NCI-H1417 treated with DMSO at 0.1 percent for 48 hours (cell line): Measurements from ENCODE around the gene ALDH16A1.
"Not testable (repeated sequence)": the region's sequence is repeated elsewhere in the genome, so short reads cannot be mapped to it uniquely, and the experiment has no call there.

Experiments used
- DNase-seq: peaks from one replicate; lab custom pipeline; 2025; lab: John Stamatoyannopoulos, UW

Gene ALDH16A1

DNA sequence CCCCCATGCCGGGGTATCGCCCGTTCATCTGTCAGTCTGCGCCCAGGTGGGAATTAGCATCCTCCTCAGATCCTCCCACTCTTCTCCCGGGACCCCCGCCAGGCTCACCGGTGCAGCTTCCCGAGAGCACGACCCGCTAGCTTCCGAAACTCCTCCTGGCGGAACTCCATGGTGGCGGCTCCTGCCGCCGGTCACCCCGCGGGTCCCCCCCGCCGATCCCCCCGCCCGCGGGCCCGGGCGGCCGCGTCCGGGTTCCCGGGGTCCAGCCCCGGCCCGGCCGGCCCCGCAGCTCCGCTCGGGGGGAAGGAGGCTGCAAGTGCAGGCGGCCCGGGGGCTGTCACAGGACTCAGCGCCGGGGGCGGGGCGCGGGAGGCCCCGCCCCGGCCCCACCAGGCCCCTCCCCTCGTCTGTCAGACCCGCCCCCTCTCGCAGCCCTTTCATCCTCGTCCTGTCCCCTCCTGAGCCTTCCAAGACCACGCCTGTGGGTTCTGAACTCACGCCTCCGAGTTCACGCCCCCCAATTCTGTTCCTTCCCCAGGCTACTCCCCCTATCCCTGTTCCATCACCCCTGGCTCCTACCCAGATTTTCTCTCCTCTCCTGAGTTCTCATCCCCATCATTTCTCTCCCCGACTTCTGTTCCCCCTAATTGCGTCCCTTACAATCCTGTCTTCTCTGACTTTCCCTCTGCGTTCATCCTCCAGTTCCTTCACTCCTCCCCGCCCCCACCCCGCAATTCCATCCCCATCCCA, 11.6 kb upstream of the ALDH16A1 start, which contains the start of gene SLC17A7:
Gene SLC17A7 (minus strand): TSS at position 318 of the 750 bp plus-strand sequence. CDS start 148 bp downstream, at position 170.
- no peak for DNase-seq

DNA sequence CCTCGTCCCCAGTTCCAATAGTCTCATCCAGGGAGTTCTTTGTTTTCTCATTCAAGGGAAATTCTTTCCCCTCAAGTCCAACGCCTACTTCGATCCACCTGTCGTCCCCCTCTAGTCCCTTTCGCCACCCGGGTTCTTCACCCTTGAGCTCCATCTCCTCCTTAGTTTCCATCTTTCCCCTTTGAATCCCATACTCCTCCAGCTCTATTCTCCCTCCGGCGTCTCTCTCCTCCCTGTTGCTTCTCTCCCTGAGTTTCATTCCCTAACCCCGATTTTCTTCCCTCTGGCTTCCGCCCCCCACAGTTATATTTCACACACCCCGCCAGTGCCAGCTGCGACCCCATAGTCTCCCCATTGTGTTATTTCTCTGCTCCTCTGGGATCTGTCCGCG, 11.1 kb upstream of the ALDH16A1 start:
- DNase-seq, result no peak

DNA sequence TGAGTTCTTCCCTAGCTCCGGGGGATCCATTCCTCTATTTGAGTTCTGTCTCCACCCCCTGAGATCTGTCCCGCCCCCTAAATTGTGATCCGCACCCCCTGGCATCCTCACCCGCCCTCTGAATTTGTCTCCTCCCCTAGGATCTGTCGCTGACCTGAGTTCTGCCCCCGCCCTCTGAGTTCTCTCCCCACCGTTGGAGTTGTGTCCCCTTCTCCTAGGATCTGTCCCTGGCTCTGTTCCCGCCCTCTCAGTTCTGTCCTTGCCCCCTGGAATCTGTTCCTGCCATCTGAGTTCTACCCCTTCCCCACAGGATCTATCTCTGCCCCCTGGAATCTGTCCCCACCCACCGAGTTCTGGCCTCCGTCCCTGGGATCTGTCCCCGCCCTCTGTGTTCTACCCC, 10.7 kb upstream of the ALDH16A1 start:
- no peak for DNase-seq

DNA sequence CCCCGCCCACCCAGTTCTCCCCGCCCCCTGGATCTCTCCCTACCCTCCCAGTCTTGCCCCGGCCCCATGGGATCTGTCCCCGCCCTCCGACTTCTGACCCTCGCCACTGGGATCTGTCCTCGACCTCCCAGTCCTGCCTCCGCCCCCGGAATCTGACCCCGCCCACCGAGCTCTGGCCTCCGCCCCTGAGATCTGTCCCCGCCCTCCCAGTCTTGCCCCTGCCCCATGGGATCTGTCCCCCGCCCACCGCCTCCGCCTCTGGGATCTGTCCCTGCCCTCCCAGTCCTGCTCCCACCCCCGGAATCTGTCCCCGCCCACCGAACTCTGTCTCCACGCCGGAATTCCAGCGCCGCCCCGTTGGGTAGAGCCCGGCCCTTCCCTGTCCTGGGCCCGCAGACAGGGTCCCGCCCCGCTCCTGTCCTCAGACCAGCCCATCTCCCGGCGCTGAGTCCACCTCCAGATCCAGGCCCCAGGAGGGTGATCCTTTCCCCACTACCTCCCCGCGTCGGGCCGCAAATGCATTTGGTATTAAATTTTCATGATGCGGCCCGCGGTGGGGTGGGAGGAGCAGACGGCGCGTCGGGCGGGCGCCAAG, 10.2 kb upstream of the ALDH16A1 start:
- DNase-seq, result no peak

DNA sequence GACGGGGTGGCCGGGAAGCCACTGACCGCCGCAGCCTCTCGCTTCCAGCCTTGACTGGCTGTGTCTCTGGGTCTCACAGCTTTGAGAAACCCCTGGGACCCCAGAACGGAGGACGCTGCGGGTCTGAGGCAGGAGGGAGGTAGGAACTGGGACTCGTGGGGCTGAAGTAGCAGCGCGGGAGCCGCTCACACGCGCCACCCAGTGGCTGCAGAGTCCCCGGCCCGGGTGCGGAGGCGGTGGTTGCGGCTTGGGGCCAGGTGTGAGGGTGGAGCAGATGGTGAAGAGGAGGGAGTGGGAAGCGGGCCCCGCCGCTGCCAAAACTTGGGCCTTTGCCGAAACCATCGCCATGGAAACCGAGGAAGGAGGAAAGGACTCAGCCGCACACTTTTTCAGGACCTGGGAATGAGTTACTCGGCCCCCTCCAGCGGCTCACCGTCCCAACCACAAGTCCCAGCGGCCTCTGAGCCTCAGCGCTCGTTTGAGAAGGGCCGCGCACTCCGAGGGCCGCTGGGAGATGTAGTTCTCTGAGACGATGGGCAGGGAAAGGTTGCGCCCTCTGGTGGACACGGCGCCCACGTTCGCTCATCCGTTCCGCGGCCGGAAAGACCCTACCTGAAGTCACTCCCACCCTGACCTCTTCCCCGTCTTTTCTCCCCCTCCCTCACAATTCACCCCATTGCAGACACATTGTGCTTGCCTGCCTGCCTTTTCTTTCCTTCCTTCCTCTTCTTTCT, 9.5 kb upstream of the ALDH16A1 start:
- DNase-seq, result peak; percentile 77

DNA sequence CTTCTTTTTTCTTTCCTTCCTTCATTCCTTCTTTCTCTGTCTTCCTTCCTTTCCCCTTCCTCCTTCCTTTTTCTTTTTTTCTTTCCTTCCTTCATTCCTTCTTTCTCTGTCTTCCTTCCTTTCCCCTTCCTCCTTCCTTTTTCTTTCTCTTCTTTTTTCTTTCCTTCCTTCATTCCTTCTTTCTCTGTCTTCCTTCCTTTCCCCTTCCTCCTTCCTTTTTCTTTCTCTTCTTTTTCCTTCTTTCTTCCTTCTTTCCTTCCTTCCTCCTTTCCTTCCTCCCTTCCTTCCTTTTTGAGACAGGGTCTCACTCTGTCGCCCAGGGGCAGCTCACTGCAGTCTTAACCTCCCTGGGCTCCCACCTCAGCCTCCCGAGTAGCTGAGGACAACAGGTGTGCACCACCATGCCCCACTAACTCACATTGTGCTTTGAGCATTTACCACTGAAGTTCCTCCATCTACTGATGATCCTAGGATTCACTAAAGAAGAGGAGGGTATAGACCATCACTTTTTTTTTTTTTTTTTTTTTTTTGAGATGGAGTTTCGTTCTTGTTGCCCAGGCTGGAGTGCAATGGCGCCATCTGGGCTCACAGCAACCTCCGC, 8.8 kb upstream of the ALDH16A1 start:
- DNase-seq, result not testable (repeated sequence)

DNA sequence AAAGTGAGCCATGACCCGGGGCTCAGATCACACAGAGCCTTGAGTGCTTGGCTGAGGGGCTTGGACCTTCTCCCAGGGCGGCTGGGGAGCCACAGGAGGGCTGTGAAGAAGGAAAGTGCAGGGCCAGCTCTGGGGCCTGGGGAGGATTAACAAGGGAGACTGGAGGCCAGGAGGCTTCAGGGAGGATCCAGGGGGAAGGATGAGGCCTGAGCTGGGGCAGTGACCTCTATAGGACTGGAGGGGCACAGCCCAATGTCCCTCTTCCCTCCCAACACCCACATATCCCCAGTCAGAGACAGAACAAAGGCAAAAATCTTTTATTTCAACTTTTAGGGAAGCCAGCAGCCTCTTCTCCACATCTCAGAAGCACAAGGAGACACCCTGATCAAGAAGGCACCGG, 7.0 kb upstream of the ALDH16A1 start:
- no peak for DNase-seq

DNA sequence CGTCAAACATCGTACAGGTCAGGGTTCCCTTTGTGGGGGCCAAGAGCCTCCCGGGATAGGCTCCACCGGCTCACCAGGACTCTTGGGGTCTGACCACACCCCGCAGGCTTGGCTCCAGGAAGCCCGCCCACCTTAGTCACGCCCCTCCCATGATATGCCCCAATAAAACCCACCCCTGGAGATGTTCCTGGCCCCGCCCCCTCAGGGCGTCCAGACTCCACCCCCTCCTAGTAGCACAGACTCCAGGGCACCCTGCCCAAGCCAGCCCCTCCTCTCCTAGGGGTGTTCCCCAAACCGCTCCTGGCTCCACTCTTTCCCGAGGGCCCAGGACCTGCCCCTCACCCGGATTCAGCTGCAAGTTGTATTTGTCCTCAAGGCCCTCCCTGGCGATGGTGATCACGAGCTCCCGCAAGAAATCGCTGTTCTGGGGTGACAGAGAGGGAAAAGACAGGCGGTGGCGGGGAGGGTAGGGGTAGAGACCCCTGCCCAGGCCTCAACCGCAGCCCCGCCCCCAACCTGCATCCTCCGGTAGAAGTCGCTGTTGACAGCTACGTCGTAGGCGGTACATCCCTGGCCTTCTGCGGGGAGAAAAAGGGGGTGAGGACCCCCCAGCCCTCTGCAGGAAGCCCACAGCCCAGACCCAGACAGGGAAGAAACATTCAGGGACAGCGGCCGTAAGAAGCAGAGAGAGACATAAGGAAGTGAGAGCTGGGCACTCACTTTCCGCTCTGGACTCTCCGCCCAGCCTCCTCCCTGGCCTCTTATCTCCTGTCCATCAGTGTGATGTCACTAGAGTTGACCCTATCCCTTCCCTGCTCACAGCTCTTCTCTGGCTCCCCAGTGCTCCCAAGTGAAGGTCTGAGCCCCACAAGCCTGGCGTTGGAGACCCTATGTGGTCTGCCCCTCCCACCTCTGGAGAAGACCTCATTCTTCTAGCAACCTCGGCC, 5.3 kb upstream of the ALDH16A1 start:
- no peak for DNase-seq

DNA sequence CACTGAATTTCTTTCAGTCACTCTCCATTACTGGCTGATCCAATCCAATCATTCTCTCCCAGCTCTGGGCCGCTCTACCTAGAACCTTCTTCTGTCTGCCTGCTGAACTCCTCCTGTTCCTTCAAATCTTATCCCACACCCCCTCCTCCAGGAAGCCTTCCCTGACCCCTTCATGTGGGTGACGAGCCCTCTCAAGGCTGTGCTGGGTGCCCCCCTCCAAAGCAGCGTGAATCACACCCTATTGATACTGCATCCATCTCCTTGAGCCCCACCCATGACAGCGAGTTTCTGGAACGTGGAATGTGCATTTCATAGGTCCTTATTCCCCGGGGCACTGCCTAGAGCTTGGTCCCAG, 4.6 kb upstream of the ALDH16A1 start:
- DNase-seq, result no peak

DNA sequence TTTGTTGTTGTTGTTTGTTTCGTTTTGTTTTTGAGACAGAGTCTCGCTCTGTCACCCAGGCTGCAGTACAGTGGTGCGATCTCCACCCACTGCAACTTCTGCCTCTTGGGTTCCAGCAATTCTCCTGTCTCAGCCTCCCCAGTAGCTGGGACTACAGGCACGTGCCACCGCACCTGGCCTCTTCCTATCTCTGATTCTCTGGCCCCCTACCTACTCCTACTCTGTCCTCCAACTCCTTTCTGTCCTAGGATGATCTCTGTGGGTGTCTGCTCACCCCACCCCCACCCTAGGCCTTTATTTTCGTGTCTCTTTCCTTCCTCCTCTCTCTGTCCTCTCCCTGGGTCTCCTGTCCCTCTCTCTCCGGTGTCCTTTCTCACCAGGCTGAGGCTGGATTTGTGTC, 2.6 kb upstream of the ALDH16A1 start:
- DNase-seq, result no peak

DNA sequence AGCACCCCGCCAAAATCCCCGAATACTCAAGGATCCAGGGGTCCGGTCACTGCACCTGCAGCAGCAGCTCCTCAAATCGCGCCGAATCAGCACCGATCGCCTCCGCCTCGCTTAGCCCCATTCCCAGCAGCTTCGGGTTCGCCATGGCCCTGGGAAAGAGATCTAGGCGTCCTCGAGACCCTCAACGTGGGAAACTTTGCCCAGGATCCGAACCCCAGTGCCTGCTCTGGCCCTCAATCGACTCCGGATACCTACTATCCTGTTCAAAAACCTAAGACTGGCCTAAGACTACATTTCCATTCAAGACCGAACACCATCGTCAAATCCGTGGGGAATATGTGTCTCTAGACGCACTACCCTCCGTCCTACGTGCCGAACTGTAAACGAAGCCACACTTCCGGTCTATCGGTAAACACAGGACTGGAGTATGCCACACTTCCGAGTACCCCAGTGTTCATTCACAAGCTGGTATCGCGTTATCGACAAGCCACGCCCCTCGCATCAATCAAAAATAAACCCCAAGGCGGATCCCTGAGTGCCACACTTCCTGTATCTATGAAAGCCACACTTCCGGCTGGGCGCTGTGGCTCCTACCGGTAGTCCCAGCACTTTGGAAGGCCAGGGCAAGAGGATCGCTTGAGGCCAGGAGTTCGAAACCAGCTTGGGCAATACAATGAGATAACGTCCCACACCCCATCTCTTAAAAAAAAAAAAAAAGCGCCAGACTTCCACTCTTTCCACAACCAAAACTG, 1.4 kb upstream of the ALDH16A1 start, which contains the start of gene PIH1D1:
Gene PIH1D1 (minus strand): TSS at position 385 of the 752 bp plus-strand sequence. CDS start 240 bp downstream, at position 145.
- peak; percentile 93 for DNase-seq

DNA sequence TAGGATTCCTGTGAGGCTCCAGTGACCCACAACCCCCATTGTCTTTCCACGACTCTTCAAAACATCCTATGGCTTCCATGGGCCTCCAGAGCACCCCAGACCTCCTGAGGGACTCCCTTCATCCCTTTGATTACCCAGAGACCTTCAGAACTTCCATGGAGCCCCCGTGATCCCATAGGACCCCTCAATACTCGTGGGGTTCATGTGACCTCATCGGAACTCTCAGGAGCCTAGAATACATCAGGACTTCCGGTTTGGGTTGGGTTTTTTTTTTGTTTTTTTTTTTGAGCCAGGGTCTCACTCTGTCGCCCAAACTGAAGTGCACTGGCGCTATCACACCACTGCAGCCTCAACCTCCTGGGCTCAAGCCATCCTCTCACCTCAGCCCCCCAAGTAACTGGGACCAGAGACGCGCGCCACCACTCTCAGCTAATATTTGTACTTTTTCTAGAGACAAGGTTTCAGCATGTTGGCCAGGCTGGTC, 774 bp downstream of the ALDH16A1 start:
- DNase-seq, result no peak

DNA sequence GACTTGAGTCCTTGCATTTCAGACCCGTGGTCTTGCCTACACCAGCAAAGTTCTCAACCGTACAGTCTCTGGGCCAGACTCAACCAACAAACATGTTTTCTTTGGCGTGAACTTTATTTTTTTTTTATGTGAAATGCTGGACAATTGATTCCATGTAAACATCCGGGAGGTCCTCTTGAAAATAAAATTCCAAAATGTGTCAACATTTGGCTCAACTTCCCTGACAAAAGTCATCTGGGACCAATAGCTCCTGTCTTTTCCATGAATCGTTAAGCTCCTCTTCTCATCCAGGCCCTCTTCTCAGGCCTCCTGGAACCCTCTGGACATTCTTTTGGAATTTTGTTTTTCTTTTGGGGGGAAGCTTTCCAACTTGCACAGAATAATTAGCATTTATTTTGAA, 2.7 kb downstream of the ALDH16A1 start:
- DNase-seq, result no peak

DNA sequence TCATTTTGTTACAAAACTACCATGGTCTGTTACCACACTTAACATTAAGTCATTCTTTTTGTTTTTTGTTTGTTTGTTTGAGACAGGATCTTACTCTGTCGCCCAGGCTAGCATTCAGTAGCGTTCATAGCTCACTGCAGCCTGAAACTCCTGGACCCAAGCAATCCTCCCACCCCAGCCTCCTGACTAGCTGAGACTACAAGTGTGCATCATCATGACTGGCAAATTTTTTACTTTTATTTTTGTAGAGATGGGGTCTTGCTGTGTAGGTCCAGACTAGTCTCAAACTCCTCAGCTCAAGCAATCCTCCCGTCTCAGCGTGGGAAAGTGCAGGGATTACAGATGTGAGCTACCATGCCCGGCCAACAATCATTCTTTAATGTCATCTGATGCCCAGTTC, 3.3 kb downstream of the ALDH16A1 start:
- DNase-seq, result no peak

DNA sequence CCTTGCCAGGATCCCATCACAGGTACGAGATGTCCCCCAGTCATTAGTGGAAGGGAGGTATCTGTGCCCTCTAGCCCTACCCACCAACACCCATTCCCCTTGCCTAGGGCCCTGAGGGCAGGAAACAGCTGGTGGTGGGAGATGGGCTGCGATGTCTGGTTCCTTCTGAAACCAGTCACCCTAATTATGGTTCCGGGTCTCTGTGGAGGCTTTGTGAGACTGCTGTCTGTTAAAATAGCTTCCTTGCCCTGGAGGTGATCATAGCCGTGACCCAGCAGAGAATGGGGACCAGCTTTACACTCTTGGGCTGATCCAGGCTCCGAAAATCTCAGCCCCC, 5.5 kb downstream of the ALDH16A1 start:
- no peak for DNase-seq

DNA sequence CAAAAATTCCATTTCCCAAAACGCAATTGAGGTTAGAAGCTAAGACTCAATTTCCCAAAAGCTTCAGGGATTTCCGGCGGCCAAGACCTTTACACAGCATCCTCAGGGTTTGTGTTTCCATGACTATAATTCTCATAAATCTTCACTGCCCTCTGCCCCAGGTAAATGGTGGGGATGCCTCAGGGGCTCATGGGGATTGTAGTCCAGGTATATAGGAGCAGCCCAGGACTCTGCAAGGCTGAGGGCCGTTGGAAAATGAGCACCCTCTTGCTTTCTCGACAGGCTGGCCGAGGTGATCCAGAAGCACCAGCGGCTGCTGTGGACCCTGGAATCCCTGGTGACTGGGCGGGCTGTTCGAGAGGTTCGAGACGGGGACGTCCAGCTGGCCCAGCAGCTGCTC, 6.4 kb downstream of the ALDH16A1 start:
- no peak for DNase-seq

DNA sequence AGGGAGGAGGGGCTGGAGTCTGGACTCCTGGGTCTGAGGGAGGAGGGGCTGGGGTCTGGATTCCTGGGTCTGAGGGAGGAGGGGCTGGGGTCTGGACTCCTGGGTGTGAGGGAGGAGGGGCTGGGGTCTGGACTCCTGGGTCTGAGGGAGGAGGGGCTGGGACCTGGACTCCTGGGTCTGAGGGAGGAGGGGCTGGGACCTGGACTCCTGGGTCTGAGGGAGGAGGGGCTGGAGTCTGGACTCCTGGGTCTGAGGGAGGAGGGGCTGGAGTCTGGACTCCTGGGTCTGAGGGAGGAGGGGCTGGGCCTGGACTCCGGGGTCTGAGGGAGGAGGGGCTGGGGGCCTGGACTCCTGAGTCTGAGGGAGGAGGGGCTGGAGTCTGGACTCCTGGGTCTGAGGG, 8.1 kb downstream of the ALDH16A1 start:
- DNase-seq, result not testable (repeated sequence)

DNA sequence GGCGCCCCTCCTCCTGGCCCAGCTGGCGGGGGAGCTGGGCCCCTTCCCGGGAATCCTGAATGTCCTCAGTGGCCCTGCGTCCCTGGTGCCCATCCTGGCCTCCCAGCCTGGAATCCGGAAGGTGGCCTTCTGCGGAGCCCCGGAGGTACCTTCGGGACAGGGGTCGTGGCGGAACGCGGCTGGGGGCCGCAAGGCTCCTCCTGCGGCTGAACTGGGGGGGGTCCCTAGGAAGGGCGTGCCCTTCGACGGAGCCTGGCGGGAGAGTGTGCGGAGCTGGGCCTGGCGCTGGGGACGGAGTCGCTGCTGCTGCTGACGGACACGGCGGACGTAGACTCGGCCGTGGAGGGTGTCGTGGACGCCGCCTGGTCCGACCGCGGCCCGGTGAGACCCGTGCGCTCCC, 8.6 kb downstream of the ALDH16A1 start:
- DNase-seq, result no peak

DNA sequence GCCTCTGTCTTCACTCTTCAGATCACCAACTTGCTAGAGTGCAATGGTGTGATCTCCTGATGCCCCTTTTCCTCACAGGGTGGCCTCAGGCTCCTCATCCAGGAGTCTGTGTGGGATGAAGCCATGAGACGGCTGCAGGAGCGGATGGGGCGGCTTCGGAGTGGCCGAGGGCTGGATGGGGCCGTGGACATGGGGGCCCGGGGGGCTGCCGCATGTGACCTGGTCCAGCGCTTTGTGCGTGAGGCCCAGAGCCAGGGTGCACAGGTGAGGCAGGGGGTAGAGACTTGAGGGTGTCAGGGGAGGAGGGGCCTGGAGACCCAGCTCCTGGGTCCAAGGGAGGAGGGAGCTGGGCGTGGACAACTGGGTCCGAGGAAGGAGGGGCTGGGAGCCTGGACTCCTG, 9.5 kb downstream of the ALDH16A1 start:
- no peak for DNase-seq

DNA sequence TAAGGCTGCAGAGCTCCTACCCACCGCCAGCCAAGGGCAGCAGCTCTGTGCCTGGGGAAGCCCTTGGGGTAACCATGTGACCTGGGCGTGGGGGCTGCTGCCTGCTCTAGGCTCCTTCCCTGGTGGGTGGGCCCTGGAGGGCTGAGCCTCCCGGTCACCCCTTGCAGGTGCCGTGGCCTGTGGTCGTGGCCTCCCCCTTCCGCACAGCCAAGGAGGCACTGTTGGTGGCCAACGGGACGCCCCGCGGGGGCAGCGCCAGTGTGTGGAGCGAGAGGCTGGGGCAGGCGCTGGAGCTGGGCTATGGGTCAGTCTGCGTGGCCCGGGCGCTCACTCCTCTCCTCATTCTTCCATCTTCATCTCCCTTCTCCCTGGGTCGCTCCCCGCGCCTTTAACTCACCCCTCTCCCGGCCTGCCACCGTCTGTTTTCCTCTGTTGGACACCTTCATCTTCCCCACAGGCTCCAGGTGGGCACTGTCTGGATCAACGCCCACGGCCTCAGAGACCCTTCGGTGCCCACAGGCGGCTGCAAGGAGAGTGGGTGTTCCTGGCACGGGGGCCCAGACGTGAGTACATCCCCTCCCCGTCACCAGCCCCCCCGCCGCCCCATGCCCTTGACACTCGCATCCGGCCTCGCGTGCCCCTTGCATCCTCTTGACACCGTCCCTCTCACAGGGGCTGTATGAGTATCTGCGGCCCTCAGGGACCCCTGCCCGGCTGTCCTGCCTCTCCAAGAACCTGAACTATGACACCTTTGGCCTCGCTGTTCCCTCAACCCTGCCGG, 11.1 kb downstream of the ALDH16A1 start:
- no peak for DNase-seq
